Activated CD8-positive, alpha-beta T cell treated with anti-CD3 and anti-CD28 coated beads for 36 hours (primary cell): ENCODE data around the gene OAT. TPM values are rescaled to one million over a fixed set of nuclear protein-coding genes. Genes with fewer than 3 reads are reported as not detected.
A peak's percentile ranks its signal among the peaks of the same experiment; 100 is the strongest.

Experiments
- ATAC-seq: fragments of 200-7000 bp; cut with Tn5 transposase; one replicate; pipeline ENCODE4 v1.10.0; 2021; ENCODE audit warnings: mild to moderate bottlenecking, moderate library complexity
- CTCF ChIA-PET: fragments of 350-600 bp; sonication (Branson Sonifier 250); formaldehyde crosslinking; loops from one replicate; lab custom pipeline; 2021; ENCODE audit warnings: antibody characterized with exemption; lab: Charles Lee
- POLR2A ChIA-PET: fragments of 350-600 bp; sonication (Branson Sonifier 250); formaldehyde crosslinking; loops from one replicate; lab custom pipeline; 2021; ENCODE audit warnings: antibody characterized with exemption; lab: Charles Lee
- DNase-seq: peaks from one replicate; pipeline ENCODE4 v3.0.0-alpha.2; 2020
- H3K27ac Mint-ChIP-seq: one replicate; pipeline ENCODE4 v1.8.0; 2021; ENCODE audit warnings: mild to moderate bottlenecking, mixed read lengths
- H3K27me3 Mint-ChIP-seq: one replicate; pipeline ENCODE4 v1.8.0; 2021; ENCODE audit warnings: mixed read lengths
- H3K36me3 Mint-ChIP-seq: one replicate; pipeline ENCODE4 v1.8.0; 2021; ENCODE audit warnings: low read depth, mixed read lengths
- H3K4me1 Mint-ChIP-seq: one replicate; pipeline ENCODE4 v1.8.0; 2021; ENCODE audit warnings: low read depth, mixed read lengths
- H3K4me3 Mint-ChIP-seq: one replicate; pipeline ENCODE4 v1.8.0; 2021; ENCODE audit warnings: mild to moderate bottlenecking, moderate library complexity, mixed read lengths
- H3K9me3 Mint-ChIP-seq: one replicate; pipeline ENCODE4 v1.8.0; 2021; ENCODE audit warnings: mixed read lengths
- intact Hi-C: fragments of 100-400 bp; cut with micrococcal nuclease; formaldehyde crosslinking; loops from one replicate; pipeline ENCODE4 v1.10.0; 2022
- total RNA-seq, 2 experiments: library from RNA; stranded (reverse); gene quantifications; one replicate each; pipeline ENCODE4 v1.2.3, GENCODE V29; 2021
- TF ChIP-seq, protein P1 (sequence below): fragments of 200-600 bp; IDR thresholded peaks from one replicate; pipeline ENCODE4 v1.8.0; 2022; ENCODE audit warnings: antibody characterized with exemption, mild to moderate bottlenecking

The OAT gene
- total RNA-seq, 2 experiments from 2014 or later, result 40.2 to 44.3 TPM

DNA sequence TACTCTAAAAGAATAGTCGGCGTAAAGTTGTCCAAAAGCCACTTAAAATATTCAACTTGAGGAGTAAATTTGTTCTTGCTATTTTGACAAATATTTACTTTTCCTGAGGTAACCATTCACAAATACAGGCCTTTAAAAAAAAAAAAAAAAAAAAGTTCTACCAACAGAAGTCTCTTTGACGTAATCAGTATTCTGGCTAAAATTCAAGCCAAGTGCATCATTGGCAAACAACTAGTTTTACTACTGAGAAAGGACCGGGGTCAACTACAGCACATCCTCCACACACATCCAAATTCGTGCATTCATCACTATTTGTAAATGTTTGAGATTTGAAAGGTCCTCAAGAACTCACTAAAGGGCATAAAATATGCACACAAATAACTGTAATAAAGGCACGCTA lies 2.0 kb downstream of the OAT start:
- no peak for DNase-seq
- no peak overlapping the region for H3K27ac Mint-ChIP-seq
- CTCF ChIA-PET, result interaction anchor here (1.0 to 1.4 kb wide), 3 partner anchors 8 to 21 kb away, joined by 3 to 5 read pairs (median 3); no protein-coding TSS in a partner anchor
- H3K9me3 Mint-ChIP-seq, result no peaks in the 10 kb centered on the region
- peak overlapping the region; percentile 27 for H3K4me3 Mint-ChIP-seq
- intact Hi-C loops, result no loop called here
- no peak for ATAC-seq
- H3K36me3 Mint-ChIP-seq, result peaks cover 5% of the 10 kb centered on the region
- POLR2A ChIA-PET, result interaction anchor here (2.5 kb wide), 1 partner anchor 45 kb away, joined by 10 read pairs; the partner anchor contains the start of gene LHPP
- TF ChIP-seq, protein P1, sequence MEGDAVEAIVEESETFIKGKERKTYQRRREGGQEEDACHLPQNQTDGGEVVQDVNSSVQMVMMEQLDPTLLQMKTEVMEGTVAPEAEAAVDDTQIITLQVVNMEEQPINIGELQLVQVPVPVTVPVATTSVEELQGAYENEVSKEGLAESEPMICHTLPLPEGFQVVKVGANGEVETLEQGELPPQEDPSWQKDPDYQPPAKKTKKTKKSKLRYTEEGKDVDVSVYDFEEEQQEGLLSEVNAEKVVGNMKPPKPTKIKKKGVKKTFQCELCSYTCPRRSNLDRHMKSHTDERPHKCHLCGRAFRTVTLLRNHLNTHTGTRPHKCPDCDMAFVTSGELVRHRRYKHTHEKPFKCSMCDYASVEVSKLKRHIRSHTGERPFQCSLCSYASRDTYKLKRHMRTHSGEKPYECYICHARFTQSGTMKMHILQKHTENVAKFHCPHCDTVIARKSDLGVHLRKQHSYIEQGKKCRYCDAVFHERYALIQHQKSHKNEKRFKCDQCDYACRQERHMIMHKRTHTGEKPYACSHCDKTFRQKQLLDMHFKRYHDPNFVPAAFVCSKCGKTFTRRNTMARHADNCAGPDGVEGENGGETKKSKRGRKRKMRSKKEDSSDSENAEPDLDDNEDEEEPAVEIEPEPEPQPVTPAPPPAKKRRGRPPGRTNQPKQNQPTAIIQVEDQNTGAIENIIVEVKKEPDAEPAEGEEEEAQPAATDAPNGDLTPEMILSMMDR, result no peak
- peaks cover 2% of the 10 kb centered on the region for H3K27me3 Mint-ChIP-seq
- peaks cover 16% of the 10 kb centered on the region for H3K4me1 Mint-ChIP-seq

DNA sequence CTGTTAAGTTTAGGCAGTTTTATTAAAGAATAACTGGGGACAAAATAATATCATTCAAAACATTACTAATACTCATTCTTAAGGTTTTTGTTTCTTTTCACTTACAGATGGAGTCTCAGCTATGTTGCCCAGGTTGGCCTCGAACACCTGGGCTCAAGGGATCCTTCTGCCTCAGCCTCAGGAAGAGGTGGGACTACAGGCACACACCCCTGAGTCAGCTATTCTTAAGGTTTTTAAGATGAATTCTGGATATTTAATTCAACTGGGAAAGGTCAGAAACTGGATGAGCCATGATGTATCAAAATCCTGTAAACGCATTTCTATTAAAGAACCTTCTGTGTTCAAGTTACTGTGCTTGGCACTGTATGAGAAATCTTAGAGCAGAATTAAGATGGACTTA lies 3.5 kb downstream of the OAT start:
- H3K27ac Mint-ChIP-seq, result no peak overlapping the region
- intact Hi-C loops, result no loop called here
- ChIA-PET POLR2A (no interaction called here), CTCF (interaction anchor here (4.2 to 4.8 kb wide), 2 partner anchors 11 to 25 kb away, joined by 27 to 45 read pairs; no protein-coding TSS in a partner anchor)
- H3K9me3 Mint-ChIP-seq, result no peaks in the 10 kb centered on the region
- peaks cover 16% of the 10 kb centered on the region for H3K4me1 Mint-ChIP-seq
- DNase-seq (no peak), ATAC-seq (no peak)
- H3K27me3 Mint-ChIP-seq, result peaks cover under 1% of the 10 kb centered on the region
- peaks cover 8% of the 10 kb centered on the region for H3K36me3 Mint-ChIP-seq
- H3K4me3 Mint-ChIP-seq, result no peak overlapping the region
- TF ChIP-seq, protein P1, result no peak

DNA sequence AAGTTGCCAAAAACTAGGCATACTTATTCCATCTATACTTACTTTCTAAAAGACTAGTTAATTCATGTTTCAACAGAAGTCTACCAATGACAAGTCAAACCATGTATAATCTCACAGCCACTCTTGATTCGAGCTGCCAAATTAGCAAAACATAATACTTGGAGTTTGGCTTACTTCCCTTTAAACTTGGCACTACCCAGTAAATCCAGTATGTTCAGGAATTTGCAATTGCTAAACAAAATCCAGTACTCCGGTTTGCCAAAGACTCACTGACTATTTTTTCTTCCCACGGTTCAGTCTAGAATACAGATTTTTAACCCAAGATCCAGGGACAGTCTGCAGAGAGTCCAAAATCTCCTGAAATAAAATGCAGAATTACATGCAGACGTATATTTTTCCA lies 4.6 kb downstream of the OAT start:
- no peak overlapping the region for H3K27ac Mint-ChIP-seq
- POLR2A ChIA-PET, result no interaction called here

DNA sequence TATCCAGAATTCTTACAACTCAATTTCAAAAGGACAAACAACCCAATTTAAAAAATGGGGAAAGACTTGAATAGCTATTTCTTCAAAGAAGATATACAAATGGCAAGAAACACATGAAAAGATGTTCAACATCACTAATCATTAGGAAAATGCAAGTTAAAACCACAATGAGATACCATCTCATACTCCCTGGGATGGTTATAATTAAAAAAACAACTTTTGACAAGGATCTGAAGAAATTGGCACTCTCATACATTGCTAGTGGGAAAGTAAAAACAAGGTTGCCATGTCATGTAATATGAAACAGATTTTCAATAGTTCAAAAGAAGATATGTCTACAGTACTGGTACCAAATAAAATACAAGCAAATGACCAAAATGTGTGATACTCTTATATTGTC lies 9.0 kb downstream of the OAT start:
- H3K36me3 Mint-ChIP-seq, result peaks cover 20% of the 10 kb centered on the region
- ATAC-seq (no peak), DNase-seq (no peak)
- intact Hi-C loops, result no loop called here
- H3K4me1 Mint-ChIP-seq, result no peaks in the 10 kb centered on the region
- no peaks in the 10 kb centered on the region for H3K9me3 Mint-ChIP-seq
- H3K27ac Mint-ChIP-seq, result no peak overlapping the region
- TF ChIP-seq, protein P1, result no peak
- ChIA-PET POLR2A (no interaction called here), CTCF (interaction anchor here (2.0 kb wide), 1 partner anchor 21 kb away, joined by 7 read pairs; no protein-coding TSS in a partner anchor)
- no peaks in the 10 kb centered on the region for H3K27me3 Mint-ChIP-seq
- no peak overlapping the region for H3K4me3 Mint-ChIP-seq

More for the DNA sequence above, 4.6 kb downstream of the OAT start:
- Mint-ChIP-seq H3K9me3 (no peaks in the 10 kb centered on the region), H3K36me3 (peaks cover 13% of the 10 kb centered on the region), H3K4me3 (no peak overlapping the region), H3K27me3 (no peaks in the 10 kb centered on the region), H3K4me1 (peaks cover 13% of the 10 kb centered on the region)
- ATAC-seq (no peak), DNase-seq (no peak)
- CTCF ChIA-PET, result interaction anchor here (0.6 to 4.8 kb wide), 5 partner anchors 10 to 419 kb away, joined by 3 to 45 read pairs (median 4); no protein-coding TSS in a partner anchor
- intact Hi-C loops, result no loop called here
- TF ChIP-seq, protein P1, result no peak

DNA sequence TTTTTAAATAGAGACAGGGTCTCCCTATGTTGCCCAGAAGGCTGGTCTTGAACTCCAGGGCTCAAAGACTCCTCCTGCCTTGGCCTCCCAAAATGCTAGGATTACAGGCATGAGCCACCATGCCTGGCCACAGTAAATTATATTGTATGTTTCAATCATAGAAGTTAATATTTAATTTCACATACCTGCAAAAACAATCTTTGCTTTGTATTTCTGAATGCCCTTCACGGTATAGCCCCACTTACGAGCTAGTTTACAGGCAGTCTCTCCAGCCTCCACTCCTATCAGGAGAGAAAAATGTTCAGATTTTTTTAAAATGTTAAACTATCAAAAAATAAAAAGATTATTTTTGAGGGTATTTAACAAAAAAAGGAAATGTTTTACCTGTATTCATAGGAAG lies 10.4 kb downstream of the OAT start:
- no peak overlapping the region for H3K4me3 Mint-ChIP-seq
- no peaks in the 10 kb centered on the region for H3K9me3 Mint-ChIP-seq
- H3K27ac Mint-ChIP-seq, result no peak overlapping the region
- ChIA-PET POLR2A (no interaction called here), CTCF (interaction anchor here (0.8 to 2.0 kb wide), 4 partner anchors 9 to 19 kb away, joined by 3 to 7 read pairs (median 4); no protein-coding TSS in a partner anchor)
- intact Hi-C loops, result no loop called here
- no peaks in the 10 kb centered on the region for H3K27me3 Mint-ChIP-seq
- peaks cover 4% of the 10 kb centered on the region for H3K4me1 Mint-ChIP-seq
- DNase-seq (no peak), ATAC-seq (no peak)
- TF ChIP-seq, protein P1, result no peak
- peaks cover 25% of the 10 kb centered on the region for H3K36me3 Mint-ChIP-seq
